Renal pelvis (tissue), 12 donors: Measurements from ENCODE around the gene UBE2Q1. TPM values are rescaled to one million over a fixed set of nuclear protein-coding genes. Genes with fewer than 3 reads are reported as not detected.
A peak's percentile ranks its signal among the peaks of the same experiment; 100 is the strongest.

Experiments
- DNase-seq: peaks from one replicate; pipeline ENCODE4 v3.0.0-alpha.2; 2013
- long read RNA-seq, 16 experiments: transcript quantifications; one replicate each; lab custom pipeline, GENCODE V29; 2026
- polyA plus RNA-seq, 3 donors: library from polyadenylated mRNA; unstranded; fragments of 120-200 nt; gene quantifications; one replicate each; pipeline ENCODE4 v1.2.1, GENCODE V29; 2013; ENCODE audit not compliant: insufficient read length in 3 of 3

UBE2Q1 gene
- polyA plus RNA-seq: 100 to 1,000 TPM; 114 to 121 (median 117) TPM
- long read RNA-seq, donor 1, transcript UBE2Q1-201 (13 exons, 3,210 nt): major isoform, 25 of 35 reads
- long read RNA-seq, donor 1, partial matches to known transcripts: 10 of 35 reads
- long read RNA-seq, donor 1, other reads (novel, unspliced or antisense): 0 of 35 reads
- long read RNA-seq, donor 2, transcript UBE2Q1-201 (13 exons, 3,210 nt): major isoform, 42 of 50 reads
- long read RNA-seq, donor 2, partial matches to known transcripts: 8 of 50 reads
- long read RNA-seq, donor 2, other reads (novel, unspliced or antisense): 0 of 50 reads
- long read RNA-seq, donor 3, transcript UBE2Q1-201 (13 exons, 3,210 nt): major isoform, 18 of 31 reads
- long read RNA-seq, donor 3, partial matches to known transcripts: 13 of 31 reads
- long read RNA-seq, donor 3, other reads (novel, unspliced or antisense): 0 of 31 reads
- long read RNA-seq, donor 4, transcript UBE2Q1-201 (13 exons, 3,210 nt): major isoform, 24 of 34 reads
- long read RNA-seq, donor 4, partial matches to known transcripts: 10 of 34 reads
- long read RNA-seq, donor 4, other reads (novel, unspliced or antisense): 0 of 34 reads
- long read RNA-seq, donor 5, transcript UBE2Q1-201 (13 exons, 3,210 nt): major isoform, 11 of 21 reads
- long read RNA-seq, donor 5, partial matches to known transcripts: 9 of 21 reads
- long read RNA-seq, donor 5, other reads (novel, unspliced or antisense): 0 of 21 reads
- long read RNA-seq, donor 6, transcript UBE2Q1-201 (13 exons, 3,210 nt): major isoform, 19 of 28 reads
- long read RNA-seq, donor 6, partial matches to known transcripts: 9 of 28 reads
- long read RNA-seq, donor 6, other reads (novel, unspliced or antisense): 0 of 28 reads
- long read RNA-seq, donor 7, transcript UBE2Q1-201 (13 exons, 3,210 nt): major isoform, 34 of 108 reads
- long read RNA-seq, donor 7, partial matches to known transcripts: 74 of 108 reads
- long read RNA-seq, donor 7, other reads (novel, unspliced or antisense): 0 of 108 reads
- long read RNA-seq, donor 8, transcript UBE2Q1-201 (13 exons, 3,210 nt): major isoform, 7 of 7 reads
- long read RNA-seq, donor 8, partial matches to known transcripts: 0 of 7 reads
- long read RNA-seq, donor 8, other reads (novel, unspliced or antisense): 0 of 7 reads
- long read RNA-seq, donor 9, transcript UBE2Q1-201 (13 exons, 3,210 nt): major isoform, 18 of 23 reads
- long read RNA-seq, donor 9, partial matches to known transcripts: 5 of 23 reads
- long read RNA-seq, donor 9, other reads (novel, unspliced or antisense): 0 of 23 reads
- long read RNA-seq, donor 10, transcript UBE2Q1-201 (13 exons, 3,210 nt): major isoform, 21 of 38 reads
- long read RNA-seq, donor 10, partial matches to known transcripts: 17 of 38 reads
- long read RNA-seq, donor 10, other reads (novel, unspliced or antisense): 0 of 38 reads
- long read RNA-seq, donor 11, transcript UBE2Q1-201 (13 exons, 3,210 nt): major isoform, 8 of 24 reads
- long read RNA-seq, donor 11, partial matches to known transcripts: 16 of 24 reads
- long read RNA-seq, donor 11, other reads (novel, unspliced or antisense): 0 of 24 reads
- long read RNA-seq, donor 12, transcript UBE2Q1-201 (13 exons, 3,210 nt): major isoform, 42 of 52 reads
- long read RNA-seq, donor 12, partial matches to known transcripts: 10 of 52 reads
- long read RNA-seq, donor 12, other reads (novel, unspliced or antisense): 0 of 52 reads
- long read RNA-seq, donor 13, transcript UBE2Q1-201 (13 exons, 3,210 nt): major isoform, 7 of 16 reads
- long read RNA-seq, donor 13, partial matches to known transcripts: 9 of 16 reads
- long read RNA-seq, donor 13, other reads (novel, unspliced or antisense): 0 of 16 reads
- long read RNA-seq, donor 14: 0 reads
- long read RNA-seq, donor 15, transcript UBE2Q1-201 (13 exons, 3,210 nt): major isoform, 45 of 54 reads
- long read RNA-seq, donor 15, partial matches to known transcripts: 9 of 54 reads
- long read RNA-seq, donor 15, other reads (novel, unspliced or antisense): 0 of 54 reads
- long read RNA-seq, donor 16, transcript UBE2Q1-201 (13 exons, 3,210 nt): major isoform, 24 of 43 reads
- long read RNA-seq, donor 16, partial matches to known transcripts: 19 of 43 reads
- long read RNA-seq, donor 16, other reads (novel, unspliced or antisense): 0 of 43 reads

DNA sequence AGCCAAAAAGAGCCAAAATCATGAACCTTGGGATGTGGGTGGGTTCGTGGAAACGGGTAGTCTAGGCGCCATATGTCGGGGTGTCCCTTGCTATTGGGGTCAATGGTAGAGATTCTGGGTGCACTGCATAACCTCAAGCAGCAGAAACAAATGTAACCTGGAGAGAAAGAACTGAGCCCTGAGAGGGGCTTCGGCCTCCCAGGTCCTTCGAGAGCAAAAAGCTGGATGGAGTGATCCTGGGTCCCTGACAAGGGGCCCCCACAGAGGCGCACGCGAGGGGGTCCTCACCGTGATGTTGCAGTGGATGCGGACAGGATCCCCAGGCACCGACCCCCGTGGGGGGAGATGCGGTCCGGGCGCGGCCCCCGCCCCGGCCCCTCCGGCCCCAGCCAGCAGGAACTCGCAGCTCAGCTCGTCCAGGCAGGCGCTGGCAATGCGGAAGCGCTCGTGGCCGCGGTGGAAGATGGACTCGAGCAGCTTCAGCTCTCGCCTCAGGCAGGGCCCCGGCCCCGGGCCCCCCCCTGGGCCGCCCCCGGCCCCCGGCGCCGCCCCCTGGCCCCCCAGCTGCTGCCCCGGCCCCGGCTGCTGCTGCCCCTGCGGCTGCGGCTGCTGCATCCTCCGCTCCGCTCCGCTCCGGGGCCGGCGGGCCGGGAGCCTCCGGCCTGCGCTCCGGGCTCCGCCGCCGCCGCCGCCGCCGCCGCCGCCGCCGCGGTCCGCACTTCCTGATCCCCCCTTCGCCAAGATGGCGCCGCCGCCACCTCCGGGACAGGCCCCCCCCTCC lies at the start of gene UBE2Q1:
TSS of gene UBE2Q1 (minus strand) at position 724 of the 781 bp plus-strand sequence. CDS start at position 615, 109 bp downstream.
- no peak for DNase-seq

DNA sequence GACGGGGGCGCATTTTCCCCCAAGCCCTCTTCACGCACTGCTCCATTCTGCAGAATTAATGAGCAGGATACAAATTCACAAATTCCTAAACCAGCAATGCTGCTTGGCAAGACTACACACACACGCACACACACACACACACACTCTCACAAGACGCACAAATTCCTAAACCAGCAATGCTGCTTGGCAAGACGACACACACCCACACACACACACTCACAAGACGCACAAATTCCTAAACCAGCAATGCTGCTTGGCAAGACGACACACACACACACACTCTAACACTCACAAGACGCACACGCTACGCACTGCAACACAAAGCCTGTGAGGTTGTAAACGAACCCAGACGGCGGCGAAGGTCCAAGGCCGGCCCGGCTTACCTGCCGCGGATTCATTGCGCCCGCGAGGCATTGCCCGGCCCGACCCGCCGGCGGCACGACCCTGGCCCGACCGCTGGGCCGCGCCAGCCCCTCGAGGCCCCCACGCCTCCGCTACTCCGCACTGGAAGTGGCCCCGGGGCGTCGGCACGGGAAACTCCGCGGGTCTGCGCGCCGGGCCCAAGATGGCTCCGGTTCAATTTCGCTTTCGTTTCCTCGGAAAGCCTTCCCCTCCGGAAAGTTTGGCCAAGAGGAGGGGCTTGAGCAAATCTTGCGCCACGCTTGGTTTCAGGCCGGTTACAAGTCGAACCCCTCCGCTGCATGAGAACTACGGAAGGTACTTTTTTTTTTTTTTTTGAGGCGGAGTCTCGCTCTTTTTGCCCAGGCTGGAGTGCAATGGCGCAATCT lies 49.3 kb upstream of the UBE2Q1 start, which contains the start of gene ADAR:
TSS of gene ADAR (minus strand) at position 578 of the 788 bp plus-strand sequence. CDS start at position 398, 180 bp downstream.
- DNase-seq: peak; percentile 95

DNA sequence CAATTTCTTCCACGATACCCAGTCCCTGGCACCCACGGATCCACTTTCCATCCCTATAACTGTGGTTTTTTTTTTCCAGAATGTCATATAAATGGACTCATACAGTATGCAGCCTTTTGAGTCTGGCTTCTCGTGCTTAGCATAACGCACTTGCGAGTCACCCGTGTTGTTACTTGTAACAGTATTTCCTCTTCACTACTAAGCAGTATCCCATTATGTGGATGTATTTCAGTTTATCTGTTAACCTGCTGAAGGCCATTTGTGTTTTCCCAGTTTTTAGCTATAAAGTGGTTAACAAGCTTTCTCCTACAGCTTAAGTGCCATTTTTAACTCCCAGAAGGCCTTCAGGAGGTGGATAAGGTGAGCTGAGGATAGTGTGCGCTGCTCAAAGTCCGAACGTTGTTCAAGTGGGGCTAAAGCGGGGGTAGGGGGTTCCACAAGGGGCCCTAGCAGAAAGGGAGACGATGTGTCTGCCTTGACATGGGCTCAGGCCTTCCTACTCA lies 48.7 kb upstream of the UBE2Q1 start:
- no peak for DNase-seq

DNA sequence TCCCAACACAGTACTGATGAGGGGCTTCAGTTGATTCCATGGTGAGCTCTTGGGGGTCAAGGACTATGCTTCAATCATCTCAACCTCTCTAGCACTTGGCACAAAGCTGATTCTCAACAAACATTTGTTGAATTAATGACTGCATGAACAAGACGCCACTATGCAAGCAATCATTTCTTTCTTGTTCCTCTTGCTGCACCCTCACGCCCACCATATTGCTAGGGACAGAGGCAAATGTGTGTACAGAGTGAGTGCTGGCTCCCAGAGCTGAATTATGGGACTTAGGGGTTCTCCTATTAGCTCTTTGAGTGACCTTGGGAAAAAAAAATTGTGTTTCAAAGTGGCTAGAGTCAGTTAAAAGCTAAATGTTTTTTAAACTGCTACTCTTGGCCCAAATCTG lies 47.1 kb upstream of the UBE2Q1 start:
- DNase-seq: no peak

DNA sequence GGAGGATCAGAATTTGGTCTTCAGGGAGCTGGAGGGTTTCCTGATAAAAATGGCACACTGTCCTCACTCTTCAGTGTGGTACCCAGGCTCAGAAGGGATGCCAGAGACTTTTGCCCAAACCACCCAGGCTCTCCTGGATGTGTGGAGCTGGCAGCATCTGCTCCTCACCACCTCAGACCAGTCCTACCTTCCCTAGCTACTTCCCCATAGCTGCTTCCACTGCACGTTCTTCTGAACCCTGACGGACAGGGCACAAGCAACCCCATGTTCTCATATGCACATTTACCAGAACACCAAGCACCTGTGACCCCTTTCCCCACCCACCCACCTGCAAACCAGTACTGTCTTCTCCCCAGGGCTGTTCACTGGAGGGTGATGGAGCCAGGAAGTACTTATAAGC lies 44.9 kb upstream of the UBE2Q1 start:
- DNase-seq: no peak

DNA sequence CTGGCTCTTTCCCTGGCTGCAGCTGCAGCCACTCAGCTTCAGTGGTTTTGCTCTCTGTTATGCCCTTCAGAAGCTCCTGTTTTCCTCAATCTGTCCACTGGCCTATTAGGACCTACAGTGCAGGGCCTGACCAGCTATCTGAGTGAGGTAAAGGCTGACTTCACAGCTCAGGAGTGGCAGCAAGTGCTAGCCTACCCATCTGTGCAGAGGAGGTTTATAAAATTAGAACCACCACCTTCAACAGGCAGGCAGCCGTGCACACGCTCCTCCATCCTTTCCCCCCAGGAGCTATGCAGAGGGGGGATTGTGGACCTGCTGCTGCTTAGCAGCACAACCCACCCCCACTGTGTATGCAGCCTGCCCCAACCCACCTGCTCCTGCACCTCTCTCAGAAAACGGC lies 41.2 kb upstream of the UBE2Q1 start:
- no peak for DNase-seq

DNA sequence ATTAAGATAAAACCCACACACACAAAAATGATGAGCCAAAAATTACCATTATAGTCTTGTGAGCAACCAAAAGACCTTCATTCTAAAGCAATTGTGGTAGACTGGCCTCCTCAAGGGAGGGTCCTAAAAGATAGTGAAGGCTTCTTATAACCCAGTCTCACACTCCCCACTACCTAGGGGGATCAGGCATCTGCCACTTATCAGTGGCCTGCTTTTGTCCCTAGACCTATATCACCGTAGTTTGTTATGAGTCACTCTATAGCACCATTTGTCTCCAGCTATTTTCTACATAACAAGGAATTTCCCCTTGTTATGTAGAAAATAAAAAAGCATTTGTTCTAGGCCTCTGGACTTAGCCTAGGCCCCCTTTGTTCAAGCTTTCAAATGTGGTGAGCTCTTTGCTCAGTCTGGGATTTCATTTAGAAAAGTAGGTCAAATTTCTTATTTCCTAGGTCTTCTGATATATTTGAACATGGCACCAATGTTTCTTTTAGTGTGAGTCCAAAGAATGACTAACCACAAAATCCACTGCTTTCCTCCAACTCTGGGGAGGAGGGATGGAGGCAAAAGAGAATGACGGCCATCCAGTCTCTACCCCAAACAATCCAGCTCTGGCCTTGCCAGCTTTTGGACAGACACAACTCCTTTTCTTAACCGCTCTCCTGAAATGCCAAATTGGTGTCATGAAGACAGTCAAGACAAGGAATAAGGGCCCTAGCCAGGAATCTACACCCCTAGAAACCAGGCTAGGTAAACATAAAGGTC lies 40.6 kb upstream of the UBE2Q1 start:
- no peak for DNase-seq

DNA sequence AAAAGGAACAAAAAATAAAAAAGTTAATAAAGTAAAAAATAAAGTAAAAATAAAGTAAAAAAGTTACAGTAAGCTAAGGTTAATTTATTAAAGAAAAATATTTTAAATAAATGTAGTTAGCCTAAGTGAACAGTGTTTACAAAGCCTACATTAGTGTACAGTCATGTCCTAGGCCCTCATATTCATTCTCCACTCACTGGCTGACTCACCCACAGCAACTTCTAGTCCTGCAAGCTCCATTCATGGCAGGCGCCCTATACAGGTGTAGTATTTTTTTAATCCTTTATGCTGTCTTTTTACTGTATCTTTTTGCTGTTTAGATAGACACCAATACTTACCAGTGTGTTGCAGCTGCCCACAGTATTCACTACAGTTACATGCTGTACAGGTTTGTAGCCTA lies 37.2 kb upstream of the UBE2Q1 start:
- no peak for DNase-seq

DNA sequence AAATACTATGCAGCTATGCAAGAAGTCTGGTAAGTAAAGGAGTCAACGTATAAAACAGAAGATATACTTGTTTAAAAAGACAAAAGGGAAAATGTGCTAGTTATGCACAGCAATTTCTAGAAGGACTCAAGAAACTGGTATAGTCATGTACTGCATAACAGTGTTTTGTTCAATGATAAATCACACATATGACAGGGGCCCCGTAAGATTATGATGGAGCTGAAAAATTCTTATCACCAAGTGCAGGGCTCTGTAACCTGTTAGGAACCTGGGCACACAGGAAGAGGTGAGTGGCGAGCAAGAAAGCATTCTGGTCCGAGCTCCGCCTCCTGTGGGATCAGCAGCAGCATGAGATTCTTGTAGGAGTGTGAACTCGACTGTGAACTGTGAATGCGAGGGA lies 36.3 kb upstream of the UBE2Q1 start:
- DNase-seq: no peak

DNA sequence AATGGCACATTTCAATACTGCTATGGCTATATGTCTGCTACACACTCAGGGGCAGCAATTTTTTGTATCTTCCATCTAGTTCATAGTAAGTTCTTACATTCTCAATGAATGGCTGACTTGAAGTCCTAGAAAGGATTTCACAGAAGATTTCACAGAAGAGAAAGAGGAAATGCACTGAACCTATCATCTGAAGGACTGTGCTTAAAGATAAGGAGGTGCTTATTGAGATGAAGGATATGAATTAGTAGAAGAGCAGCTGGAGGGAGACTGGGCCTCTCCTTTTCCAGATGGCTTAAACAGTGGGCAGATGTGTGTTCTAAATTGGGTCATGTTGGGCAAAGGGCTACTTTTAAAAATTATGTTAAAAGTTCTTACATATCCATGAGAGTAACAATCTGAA lies 34.9 kb upstream of the UBE2Q1 start:
- DNase-seq: no peak

DNA sequence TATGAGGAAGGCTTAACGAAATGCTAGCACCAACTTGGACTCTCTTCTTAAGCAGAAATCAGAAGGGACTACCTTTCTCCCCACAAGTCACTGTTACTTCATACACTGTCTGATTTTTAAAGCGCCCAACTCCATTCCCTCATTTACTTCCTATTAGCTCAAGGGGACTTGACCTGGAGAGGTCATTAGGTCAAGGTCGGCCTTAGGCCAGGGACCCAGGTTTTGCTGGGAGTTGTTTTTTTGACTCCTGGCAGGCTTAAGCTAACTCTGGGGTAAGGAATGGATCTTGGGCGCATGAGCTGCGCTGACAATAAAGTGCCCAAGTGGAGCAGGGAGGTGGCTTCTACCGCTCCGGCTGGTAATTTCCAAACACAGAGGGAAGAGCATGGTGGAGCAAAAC lies 32.7 kb upstream of the UBE2Q1 start:
- no peak for DNase-seq

DNA sequence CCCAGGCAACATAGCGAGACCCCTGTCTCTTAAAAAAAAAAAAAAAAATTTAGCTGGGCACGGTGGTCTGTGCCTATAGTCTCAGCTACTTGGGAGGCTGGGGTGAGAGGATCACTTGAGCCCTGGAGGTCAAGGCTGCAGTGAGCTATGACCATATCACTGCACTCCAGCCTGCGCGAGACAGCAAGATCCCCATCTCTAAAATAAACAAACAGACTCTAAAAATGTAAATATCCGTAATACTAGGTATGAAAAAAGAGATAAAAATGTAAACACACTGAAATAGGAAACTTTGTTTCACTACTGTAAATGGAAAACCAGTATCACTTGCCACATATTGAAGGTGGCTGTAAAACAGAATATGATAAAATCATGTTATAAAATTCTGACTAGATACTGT lies 32.3 kb upstream of the UBE2Q1 start:
- DNase-seq: no peak

DNA sequence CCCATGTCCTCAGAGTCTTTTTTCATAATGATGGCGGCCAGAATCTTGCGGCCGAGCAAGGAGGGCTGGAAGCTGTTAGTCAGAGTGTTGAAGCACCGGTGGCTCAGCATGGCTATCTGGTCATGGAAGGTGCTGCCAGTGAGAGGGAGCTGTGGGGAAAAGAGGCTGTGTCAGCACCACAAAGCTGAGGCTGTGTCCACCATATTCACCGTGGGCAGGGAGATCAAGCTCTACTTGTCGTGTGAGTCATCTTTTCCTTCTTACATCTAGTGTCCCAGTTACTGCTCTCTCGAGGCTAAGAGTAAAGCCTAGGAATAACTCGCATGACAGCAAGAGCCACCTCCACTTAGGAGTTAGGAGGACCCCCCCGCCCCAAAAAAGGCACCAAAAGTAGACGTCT lies 31.3 kb upstream of the UBE2Q1 start:
- no peak for DNase-seq

DNA sequence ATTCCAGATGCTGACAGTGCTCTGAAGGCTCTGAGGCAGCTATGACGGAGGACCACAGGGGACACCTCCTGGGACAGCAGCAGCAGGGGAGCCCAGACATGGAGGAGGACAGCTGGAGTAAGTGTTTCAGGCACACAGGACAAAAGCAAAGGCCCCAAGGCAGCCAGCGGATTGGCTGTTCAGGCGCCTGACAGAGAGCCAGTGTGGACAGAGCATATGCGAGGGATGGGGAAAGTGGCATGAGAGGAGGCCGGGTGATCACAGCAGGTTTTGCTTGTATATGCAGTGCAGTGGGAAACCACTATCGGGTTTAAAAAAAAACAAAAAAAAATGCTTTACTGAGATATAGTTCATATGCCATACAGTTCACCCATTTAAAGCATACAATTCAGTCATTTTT lies 28.2 kb upstream of the UBE2Q1 start:
- no peak for DNase-seq

DNA sequence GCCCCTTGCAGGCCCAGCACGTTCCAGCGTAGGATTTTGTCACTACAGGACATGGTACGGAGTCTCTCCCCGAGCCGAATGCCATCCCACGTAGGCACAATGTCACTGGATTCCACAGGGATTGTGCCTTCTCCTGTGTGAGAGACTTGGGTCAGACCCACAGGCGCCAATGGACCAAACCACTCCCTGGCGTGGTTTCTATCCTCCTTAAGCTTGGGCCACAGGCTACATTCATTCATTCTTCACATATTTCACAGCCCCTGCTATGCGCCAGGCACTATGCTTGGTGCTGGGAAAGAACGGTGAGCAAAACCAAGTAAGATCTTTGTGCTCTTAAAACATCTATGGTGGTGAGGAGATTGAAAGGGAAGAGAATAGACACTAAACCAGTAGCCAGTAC lies 27.8 kb upstream of the UBE2Q1 start:
- no peak for DNase-seq

DNA sequence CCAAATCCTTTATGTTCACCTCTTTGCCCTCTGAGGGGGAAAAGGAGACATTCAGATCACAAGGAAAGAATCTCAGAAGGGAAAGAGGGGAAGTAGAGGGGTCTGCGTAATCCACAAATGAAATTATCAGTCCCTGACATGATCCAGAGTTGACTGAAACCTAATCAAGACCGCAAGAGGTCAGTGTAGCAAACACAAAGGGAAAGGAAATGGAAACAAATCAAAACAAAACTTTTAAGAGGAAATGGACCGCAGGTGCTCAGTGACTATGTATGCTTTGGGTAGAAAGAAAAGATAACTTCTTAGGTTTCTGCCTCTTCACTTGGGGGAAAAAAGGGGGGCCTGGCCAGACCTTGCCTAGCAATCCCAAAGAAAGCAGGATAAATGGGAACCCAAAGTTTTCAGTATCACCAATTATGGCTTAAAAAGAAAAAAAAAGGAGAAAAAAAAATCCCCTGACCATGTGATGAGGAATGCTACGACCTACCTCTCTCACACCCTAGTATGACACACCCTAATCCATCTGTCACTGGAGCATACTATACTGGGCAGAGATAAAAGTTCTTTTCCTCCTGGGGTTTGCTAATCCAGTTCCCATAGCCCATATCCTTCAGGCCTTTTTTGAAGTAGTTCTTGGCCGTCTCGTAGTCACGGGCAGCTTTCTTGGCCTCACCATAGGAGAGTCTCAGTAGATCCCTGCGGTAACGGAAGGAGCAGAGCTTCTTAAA lies 26.0 kb upstream of the UBE2Q1 start:
- DNase-seq: no peak

DNA sequence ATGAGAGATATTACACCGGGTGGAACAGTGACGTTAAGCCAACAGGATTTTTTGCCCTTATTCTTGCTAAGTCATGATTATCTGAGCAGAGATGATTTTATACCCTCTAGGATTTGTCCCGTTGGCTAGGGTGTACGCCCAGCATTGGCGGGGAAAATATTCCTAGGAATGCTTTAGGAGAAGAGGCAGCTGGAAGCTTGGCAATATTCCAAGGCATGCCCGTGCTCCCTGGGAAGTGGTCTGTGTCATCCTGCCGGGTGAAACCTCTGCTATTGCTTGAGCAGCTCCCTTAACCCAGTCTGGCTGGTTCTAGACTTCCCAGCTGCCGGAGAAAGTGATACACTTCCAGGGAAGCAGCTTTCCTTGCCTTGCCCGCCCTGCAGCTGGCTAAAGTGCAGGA lies 25.3 kb upstream of the UBE2Q1 start:
- DNase-seq: no peak
